HG03342 (cell line): ENCODE results near the gene PARD3B.
"Not testable (repeated sequence)": the region's sequence is repeated elsewhere in the genome, so short reads cannot be mapped to it uniquely, and the experiment has no call there.

Source experiments
- ATAC-seq: cut with Tn5 transposase; IDR thresholded peaks from one replicate; pipeline ENCODE4 v1.9.1; 2021; ENCODE audit warnings: mild to moderate bottlenecking, moderate library complexity; ENCODE audit not compliant: unreplicated experiment

PARD3B gene

DNA sequence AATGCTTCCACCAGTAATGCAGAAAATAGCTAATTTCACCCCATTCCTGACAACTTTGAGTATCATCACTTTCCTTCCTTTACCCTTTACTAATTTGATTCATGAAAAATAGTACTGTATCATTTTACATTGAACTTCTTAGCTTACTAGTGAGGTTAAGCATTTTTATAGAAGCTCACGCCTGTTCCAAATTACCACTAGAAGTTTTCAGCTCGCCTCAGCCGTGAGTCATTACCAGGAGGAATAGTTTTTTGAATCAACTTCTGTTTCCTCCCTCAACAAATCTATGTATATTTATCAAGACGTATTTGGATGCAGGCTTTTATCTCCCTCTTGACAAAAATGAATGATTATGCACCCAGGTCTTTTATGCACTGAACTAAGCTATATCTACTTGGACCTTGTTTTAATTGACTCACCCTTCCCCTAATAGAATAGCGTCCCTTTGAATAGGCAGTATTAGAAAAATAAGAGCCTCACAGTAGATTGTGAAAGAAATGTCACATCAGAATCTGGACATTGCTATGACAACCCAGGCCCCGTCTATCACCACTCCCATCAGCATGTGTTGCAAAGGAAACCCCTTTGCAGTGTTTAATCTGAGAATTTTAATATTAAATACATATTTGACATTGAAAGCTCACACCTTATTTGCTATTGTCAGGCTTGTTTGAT lies 929.6 kb downstream of the PARD3B start:
- no peak for ATAC-seq

GRCh38 chr2:205475416-205475768 lies 930.1 kb downstream of the PARD3B start:
- no peak for ATAC-seq

GRCh38 chr2:205477016-205477705 lies 931.9 kb downstream of the PARD3B start:
- no peak for ATAC-seq

DNA sequence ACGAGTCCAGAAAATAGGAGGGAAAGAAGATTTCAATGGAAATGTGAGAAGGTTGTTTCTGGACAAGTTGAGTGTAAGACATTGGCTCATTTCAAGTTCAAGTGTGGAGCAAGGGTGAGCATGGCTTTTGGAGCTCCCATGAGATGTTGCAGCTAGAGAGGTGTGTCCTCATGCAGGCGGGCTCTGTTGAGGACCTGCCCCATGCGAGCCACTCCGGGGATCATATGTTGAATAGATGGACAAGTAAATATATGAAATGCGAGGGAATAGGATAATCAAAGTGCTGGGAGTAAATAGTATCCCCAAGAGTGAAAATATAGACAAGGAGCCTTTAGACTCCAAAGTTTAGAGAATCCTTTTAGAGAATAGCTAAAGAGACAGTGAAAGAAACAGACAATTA lies 936.6 kb downstream of the PARD3B start:
- ATAC-seq, result no peak

- ATAC-seq, result no peak
Observed at GRCh38 chr2:205482399-205483081, 937.3 kb downstream of the PARD3B start.

GRCh38 chr2:205483095-205483494 lies 937.8 kb downstream of the PARD3B start:
- no peak for ATAC-seq

DNA sequence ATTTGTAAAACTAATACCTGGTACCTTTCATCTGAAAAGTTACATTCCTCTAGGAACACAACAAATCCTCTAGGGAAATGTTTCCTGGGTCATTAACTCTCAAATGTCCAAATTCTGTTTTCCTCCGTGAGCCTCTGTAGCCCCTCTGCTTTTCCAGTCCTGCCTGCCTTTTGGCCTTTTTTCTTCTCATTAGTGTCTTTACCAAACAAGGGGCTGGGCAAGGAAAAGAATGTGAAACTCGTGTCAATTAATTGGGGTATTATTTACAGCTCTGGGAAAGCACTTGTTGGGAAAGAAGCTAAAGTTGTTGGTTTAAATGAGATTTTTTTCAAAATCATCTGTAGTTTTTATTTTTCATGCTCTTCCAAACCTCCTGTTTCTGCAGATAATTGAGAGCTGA lies 938.9 kb downstream of the PARD3B start:
- ATAC-seq, result no peak

DNA sequence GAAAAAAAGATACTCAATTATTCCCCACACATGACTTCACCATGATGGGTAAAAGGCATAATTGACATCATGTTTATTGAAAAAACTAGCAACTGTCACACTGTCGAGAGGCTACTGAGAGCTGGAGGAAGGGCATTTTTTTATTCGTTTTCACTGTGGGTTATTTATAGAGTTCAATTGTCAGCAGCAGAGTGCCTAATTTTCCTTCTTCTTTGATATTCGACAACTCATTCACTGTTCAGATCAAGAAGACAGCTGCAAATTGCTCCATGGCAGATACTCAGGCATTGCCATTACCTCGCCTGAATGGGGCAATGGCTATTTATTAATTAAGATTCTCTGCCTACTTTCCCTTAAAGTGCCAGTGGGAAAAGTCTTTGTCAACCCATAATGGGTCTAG lies 939.5 kb downstream of the PARD3B start:
- ATAC-seq, result no peak

GRCh38 chr2:205493528-205493927 lies 948.3 kb downstream of the PARD3B start:
- ATAC-seq, result not testable (repeated sequence)

DNA sequence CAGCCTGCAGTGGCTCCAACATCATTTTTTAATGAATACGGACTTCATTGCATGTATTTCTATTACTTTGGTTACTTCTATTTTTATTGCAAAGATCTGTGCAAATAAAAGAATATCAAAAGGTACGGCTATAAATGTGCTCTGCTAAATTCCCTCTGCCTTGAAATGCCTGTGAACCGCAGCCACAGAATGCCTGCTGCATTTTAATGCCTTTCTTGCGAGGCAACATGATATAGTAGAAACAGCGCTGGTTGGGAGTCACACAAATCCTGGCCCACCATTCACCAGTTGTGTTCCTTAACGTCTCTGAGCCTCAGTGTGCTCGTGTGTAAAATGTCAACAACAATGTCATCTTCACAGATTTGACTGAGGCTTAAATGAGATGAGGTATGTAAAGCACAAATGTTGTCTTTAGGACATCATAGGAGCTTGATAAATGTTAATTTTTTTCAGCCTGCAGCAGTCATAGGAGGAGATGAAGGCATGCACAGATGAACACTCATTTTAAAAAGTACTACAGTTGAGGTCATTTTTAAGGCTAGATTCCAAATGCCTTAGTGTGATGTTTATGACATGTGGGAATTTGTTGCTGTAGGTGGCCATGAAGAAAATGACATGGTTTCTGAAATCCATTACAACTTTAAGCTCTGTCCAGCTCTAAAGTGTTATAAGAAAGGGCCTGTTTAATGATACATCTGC lies 949.4 kb downstream of the PARD3B start:
- no peak for ATAC-seq

DNA sequence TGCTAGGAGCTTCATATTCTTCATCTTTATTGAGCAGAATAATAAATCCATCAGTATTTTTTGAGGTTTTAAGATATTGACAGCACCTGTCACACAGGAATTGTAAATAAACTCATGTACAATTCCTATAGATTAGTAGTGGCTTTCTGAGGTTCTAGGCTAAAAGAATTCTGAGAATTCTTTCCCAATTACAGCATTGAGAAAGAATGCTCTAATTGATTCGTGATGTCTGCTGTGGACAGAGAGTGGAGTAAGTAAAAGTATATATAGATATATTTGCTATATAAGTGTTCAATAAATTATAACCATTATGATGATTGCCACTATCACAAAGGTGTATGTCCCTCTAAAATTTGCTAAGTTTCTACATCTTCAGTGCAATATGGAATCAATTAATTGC lies 950.5 kb downstream of the PARD3B start:
- ATAC-seq, result no peak

DNA sequence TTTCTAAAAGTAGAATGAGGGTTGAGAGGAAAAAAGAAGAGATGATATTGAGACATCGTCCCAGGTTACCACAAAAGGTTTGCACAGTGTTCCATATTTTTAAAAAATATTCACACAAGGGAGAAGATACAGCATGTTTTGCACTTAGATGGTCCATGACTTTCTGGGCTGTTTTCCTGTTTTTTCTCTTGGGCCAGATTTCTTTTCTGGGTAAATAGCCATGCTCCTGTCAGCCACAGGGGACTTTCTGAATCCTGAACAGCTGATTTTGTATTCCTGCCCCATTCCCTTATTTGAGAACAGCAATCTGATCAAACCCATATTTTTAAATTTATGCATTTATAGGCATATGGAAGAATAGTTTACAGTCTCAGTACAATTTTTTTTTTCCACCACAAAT lies 951.1 kb downstream of the PARD3B start:
- no peak for ATAC-seq

DNA sequence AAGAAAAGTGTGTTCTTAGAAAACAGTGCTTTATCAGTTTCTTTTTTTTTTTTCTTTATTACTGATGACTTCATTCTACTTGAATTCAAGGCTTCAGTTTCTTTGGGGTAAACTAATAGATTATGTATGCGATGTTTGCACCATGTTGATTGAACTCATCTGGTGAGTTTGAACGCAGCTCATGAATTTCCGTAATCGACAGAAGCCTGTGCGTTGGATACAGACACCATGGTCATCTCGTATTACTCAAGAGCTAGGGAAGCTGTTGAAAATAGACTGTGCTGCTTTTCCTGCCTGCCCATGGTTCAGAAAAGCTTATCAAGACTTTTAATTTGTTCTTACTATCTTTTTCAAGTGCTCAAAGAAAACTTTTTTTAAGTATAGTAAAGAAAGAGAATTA lies 951.5 kb downstream of the PARD3B start:
- ATAC-seq, result no peak

DNA sequence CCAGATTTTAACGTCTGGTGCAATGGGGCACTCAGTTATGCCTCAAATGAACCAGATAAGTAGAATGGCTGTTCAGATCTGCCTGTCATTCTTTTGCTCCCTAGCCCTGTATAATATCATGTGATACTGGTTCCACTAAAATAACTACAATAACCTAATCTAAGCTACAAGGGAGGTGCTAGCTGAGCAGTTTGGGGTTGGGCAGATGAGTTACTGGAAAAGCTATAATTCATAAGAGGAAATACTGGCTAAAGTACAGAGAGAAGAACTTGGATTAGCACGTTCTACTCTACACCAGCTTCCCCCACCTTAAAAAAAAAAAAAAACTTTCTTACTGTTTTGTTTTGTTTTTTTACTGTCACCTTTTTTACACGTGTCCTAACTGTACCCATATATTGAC lies 953.7 kb downstream of the PARD3B start:
- no peak for ATAC-seq

- no peak for ATAC-seq
Observed at GRCh38 chr2:205500065-205500464, 954.8 kb downstream of the PARD3B start.

DNA sequence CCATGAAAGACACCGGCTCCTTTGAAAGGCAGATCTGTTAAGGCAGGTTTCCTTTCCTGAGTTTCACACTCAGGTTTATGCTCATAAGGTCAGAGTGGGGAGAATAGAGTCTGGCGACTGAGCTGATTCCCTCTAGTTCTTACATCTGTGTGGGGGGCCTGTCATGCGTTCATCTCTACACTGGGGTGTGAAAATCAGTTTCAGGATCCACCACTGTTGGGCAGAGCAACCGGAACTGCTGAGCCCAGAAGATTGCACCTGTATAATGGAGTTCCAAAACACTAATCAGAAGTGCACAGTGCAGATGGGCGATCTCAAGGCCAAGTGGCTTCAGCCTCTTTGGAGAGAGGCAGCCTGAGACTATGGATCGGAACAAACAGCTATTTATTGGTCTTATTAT lies 955.7 kb downstream of the PARD3B start:
- ATAC-seq, result no peak

DNA sequence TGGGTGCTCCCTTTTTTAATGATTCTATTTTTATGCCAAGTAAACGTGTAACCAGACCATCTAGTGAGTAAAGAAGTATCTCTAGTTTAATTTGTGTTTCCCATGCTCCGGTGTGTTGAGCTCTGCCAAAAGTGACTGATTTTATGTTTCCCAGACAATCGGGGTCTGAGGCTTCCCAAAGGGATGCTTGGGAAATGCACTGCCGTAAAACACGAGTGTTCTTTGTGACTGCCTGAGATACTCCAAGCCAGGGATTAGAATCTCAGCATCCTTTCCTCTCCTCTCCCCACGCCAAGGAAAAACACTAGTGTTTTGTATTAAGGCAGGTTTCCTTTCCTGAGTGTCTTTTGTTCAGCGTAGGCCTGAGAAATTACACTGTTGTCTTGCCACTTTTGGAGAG lies 956.6 kb downstream of the PARD3B start:
- no peak for ATAC-seq

DNA sequence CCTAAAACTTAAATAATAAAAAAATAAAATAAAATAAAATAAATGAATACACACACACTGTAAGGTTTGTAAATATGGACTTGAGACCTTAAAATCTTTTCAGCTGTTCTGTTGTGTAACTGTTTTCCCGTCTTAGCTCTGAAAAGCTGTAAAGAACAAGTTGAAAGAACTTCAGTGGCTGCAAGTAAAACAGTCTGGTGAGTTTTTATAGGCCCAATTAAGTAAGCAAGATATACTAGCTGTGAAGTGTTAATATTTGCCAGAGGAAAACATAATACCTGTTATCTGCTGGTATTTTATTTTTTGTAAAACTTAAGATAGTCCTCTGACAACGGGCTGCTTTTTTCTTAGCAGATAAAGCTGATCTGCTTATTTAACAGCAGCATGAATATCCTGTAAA lies 960.1 kb downstream of the PARD3B start:
- no peak for ATAC-seq

DNA sequence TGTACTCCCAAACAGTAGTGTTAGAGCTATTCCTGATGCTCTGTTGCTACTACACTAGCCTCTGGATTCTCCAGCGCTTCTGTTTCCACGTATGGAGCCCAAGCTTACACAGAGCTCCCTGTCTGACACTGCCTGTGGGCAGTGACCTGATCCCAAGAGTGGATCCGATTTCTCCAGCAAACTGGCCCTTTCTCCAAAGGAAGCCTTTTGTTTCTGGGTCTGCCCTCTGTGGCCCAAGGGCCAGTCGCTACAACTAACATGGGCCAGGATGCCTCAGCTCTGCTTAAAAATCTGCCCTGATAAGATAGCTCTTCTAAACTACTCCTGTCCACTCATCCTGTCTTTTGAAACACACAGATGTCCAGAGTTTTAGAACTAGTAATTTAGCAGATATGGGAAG lies 964.4 kb downstream of the PARD3B start:
- no peak for ATAC-seq

DNA sequence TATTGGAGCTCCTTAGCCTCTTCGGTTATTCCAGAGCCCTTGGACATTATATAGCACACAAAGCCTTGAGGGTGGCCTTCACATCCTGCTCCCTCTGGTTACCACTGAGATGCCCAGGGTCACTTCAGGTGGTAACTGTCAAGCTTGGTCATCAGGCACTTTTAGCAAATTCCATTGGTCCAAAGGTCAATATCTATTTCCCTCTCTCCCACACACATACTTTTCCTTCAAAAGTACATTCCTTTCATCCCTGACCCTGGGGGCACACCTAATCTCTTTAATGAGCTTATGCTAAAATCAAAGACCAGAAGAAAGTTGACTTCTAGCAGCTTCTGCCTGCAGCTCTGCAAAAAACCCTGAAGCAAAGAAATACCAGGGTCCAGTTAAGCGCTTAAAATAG lies 965.1 kb downstream of the PARD3B start:
- ATAC-seq, result no peak

GRCh38 chr2:205511221-205511620 lies 965.9 kb downstream of the PARD3B start:
- ATAC-seq, result no peak

GRCh38 chr2:205511641-205512040 lies 966.4 kb downstream of the PARD3B start:
- no peak for ATAC-seq
